ENCODE measurements around the gene TNS3. TPM values are rescaled to one million over a fixed set of nuclear protein-coding genes. Genes with fewer than 3 reads are reported as not detected.

The TNS3 gene
- total and polyA plus RNA-seq, 7 donors: 17.4 to 43.8 (median 28.8) TPM

DNA sequence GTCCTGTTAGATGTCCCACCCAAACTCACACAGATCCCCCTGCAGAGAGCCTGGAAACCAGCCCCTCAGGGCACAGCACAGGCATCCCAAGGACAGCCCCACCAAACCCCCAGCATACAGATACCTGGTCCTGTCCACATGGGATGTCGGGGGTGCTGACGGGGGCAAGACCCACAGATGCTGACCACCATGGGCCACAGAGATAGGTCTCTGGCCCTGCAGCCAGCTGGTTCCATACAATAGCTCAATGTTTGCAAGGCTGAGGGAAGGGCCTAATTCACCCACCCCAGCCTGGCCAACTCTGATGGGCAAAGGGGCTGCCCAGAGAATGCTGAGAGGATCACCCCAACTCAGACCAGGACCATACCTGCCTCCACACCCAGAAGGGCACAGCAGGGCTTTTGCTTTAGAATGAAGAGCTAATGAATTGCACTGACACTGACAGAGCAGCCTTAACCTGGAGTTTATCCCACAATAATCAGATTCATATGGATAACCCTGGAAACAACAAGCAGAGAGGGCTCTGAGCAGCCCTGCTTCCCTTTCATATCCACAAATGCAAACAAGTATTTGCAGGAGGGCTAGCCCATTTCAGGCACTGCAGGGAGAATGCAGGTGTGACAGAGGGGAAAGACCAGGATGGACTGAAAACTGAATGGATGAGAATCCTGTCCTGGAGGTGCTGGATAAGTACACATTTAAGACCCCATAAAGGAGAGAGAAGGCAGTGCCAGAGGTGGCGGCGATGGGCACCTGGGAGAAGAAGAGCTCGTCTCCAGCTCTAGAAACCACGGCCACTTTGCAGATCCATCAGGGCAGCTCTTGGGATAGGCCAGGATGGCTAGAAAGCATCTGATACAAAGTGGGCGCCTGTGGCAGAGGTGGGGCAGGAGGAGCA, 126.7 kb downstream of the TNS3 start:
- DNase-seq: no peak
- 94 to 95% methylated on average over 7 of the region's 7 CpGs for WGBS, 2 donors
- TF ChIP-seq POLR2A (IDR thresholded peaks at IDR 0.05): no peak
- TF ChIP-seq POLR2AphosphoS5 (IDR thresholded peaks at IDR 0.05): no peak
- no peak for TF ChIP-seq EP300 (IDR thresholded peaks at IDR 0.05)
- TF ChIP-seq, protein P1, sequence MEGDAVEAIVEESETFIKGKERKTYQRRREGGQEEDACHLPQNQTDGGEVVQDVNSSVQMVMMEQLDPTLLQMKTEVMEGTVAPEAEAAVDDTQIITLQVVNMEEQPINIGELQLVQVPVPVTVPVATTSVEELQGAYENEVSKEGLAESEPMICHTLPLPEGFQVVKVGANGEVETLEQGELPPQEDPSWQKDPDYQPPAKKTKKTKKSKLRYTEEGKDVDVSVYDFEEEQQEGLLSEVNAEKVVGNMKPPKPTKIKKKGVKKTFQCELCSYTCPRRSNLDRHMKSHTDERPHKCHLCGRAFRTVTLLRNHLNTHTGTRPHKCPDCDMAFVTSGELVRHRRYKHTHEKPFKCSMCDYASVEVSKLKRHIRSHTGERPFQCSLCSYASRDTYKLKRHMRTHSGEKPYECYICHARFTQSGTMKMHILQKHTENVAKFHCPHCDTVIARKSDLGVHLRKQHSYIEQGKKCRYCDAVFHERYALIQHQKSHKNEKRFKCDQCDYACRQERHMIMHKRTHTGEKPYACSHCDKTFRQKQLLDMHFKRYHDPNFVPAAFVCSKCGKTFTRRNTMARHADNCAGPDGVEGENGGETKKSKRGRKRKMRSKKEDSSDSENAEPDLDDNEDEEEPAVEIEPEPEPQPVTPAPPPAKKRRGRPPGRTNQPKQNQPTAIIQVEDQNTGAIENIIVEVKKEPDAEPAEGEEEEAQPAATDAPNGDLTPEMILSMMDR (IDR thresholded peaks at IDR 0.05): no peak
- H3K36me3 ChIP-seq: no peaks in the 10 kb centered on the region
- no peak overlapping the region for H3K4me3 ChIP-seq
- intact Hi-C loops (cut with DNase I): loop anchor here (5.0 kb wide), 1 partner anchor 127 kb away; the partner anchor contains the start of gene TNS3
- no peak overlapping the region for H3K27ac ChIP-seq
- no peaks in the 10 kb centered on the region for H3K9me3 ChIP-seq
- no peaks in the 10 kb centered on the region for H3K27me3 ChIP-seq
- peaks cover 0 to 63% (median 49%) of the 10 kb centered on the region in 4 donors for H3K4me1 ChIP-seq

DNA sequence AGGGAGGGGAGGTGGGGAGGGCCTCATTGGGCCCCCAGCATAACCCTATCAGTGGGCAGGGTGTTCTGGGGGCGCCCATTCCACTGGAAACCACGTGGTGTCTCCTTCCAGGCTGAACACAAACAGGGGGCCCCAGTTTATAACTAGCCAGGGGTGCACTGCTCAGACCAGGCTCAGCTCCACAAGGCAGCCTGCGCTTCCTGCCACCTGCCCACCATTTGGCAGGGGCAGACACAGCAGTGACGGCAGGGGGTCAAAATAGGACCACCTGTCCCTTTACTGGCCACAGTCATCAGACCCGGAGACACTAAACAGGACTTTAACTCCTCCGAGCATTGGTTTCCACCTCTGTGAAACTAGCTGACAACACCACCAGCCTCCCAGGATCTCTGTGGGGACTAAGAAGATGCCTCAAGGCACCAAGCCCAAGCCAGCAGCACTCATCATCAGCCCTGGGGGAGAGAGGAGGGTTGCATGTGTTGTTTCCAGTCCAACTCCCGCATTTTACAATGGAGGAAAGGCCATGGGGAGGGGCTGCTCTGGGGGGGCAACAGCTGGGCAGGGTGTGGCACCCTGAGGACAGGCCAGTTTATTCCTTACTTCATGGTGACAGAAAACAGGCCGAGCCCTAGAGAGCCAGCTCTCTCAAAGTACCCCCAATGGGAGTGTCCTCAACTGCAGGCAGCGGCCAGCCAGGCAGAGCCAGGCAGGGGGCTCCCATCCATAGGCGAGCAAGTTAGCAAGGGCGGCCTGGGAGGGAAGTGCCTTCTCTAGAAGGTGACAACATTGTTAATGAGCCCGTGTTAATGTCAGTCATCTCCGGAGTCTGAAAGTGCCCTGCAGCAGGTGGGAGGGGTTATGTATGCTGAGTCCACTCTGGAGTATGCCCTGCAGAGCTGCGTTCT, 127.6 kb downstream of the TNS3 start:
- Histone ChIP-seq H3K36me3 (no peaks in the 10 kb centered on the region), H3K27me3 (no peaks in the 10 kb centered on the region), H3K27ac (peak overlapping the region; percentile 28 to 70 (median 61)), H3K4me3 (no peak overlapping the region), H3K4me1 (peaks cover 0 to 64% (median 51%) of the 10 kb centered on the region in 4 donors), H3K9me3 (no peaks in the 10 kb centered on the region)
- intact Hi-C loops (cut with DNase I): loop anchor here (5.0 kb wide), 1 partner anchor 128 kb away; the partner anchor contains the start of gene TNS3
- no peak for TF ChIP-seq POLR2AphosphoS5 (IDR thresholded peaks at IDR 0.05)
- TF ChIP-seq, protein P1 (IDR thresholded peaks at IDR 0.05): no peak
- TF ChIP-seq EP300 (IDR thresholded peaks at IDR 0.05): no peak
- no peak for TF ChIP-seq POLR2A (IDR thresholded peaks at IDR 0.05)
- DNase-seq: no peak
- WGBS, 2 donors: 37 to 65% methylated on average over 14 of the region's 14 CpGs

DNA sequence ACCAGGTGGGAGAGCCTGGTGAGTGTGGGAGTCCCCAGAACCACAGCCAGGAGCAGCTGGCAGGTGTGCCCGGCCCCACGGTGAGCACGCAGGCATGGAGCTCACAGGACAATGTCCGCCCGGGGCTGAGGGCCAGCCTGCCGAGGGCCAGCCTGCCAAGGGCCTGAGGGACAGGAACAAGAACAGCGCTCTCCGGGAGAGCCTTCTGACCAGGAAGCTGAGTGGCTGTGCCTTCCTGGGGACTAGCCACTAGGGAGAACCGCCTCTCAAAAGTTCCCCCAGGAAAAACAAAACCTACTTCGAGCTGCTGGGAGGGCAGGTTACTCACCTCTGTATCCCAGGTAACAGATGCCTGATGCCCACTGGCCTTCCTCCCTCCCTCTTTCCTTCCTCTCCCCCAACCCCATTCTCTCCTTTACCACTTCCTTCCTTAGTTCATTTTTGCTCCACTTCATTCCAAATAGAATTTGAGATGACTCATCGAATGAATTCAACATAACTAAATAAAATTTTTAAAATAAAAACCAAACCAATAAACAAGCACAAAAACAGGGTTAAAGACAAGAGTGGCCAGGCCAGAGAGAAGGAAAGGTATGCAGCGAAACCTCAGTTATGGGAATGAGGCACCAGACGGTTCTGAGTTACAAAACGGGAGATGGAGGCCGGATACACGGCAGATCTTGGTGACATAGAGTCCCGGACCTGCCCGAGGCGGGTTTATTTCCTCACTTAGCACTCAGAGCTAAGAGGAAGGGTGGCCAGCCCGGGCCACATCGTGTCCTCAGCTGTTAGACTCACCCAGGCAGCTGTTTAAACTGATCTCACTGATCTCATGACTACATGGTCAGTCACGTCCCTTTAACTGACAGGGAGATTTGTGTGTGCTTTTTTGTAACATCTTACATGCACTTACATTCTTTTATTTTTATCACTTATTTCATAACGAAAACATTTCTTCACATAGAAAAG, 128.5 kb downstream of the TNS3 start:
- intact Hi-C loops (cut with DNase I): loop anchor here (5.0 kb wide), 1 partner anchor 129 kb away; the partner anchor contains the start of gene TNS3
- peak overlapping the region in 1 of 4 donors; percentile 16 for H3K4me3 ChIP-seq
- H3K4me1 ChIP-seq: peaks cover 0 to 59% (median 51%) of the 10 kb centered on the region in 4 donors
- no peaks in the 10 kb centered on the region for H3K36me3 ChIP-seq
- no peaks in the 10 kb centered on the region for H3K9me3 ChIP-seq
- H3K27me3 ChIP-seq: no peaks in the 10 kb centered on the region
- TF ChIP-seq POLR2AphosphoS5 (IDR thresholded peaks at IDR 0.05): peak in 2 of 4 donors; percentile 28 to 48
- TF ChIP-seq, protein P1 (IDR thresholded peaks at IDR 0.05): no peak
- DNase-seq: peak; percentile 89
- WGBS, 2 donors: 16 to 37% methylated on average over 23 of the region's 23 CpGs
- H3K27ac ChIP-seq: peak overlapping the region; percentile 52 to 70 (median 61)

DNA sequence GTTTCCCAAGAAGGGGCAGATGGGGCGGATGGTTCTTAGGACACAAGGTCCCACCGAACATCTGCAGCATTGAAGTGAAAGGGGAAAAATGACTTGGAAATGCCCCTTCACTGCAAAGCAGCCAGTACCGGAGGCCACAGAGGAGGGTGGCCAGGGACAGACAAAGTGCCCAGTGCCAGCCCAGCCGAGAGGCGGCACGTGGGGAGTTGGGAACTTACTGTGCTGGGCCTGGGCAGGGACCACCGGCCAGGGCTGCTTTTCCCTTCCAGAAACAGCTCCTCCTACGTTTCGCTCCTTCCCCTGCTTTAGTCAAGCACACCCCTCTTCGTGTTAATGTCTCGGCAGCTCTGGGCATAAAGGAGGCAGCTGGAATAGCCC, 129.2 kb downstream of the TNS3 start:
- 75 to 85% methylated on average over 11 of the region's 11 CpGs for WGBS, 2 donors
- peak overlapping the region in 1 of 4 donors; percentile 16 for H3K4me3 ChIP-seq
- intact Hi-C loops (cut with DNase I): loop anchor here (5.0 kb wide), 1 partner anchor 130 kb away; the partner anchor contains the start of gene TNS3

More for the DNA sequence above, 129.2 kb downstream of the TNS3 start:
- Histone ChIP-seq H3K27ac (peak overlapping the region; percentile 52 to 70 (median 61)), H3K36me3 (no peaks in the 10 kb centered on the region), H3K27me3 (no peaks in the 10 kb centered on the region), H3K4me1 (peaks cover 0 to 53% (median 49%) of the 10 kb centered on the region in 4 donors), H3K9me3 (no peaks in the 10 kb centered on the region)
- no peak for DNase-seq
- TF ChIP-seq EP300 (IDR thresholded peaks at IDR 0.05) (no peak), POLR2A (IDR thresholded peaks at IDR 0.05) (no peak), POLR2AphosphoS5 (IDR thresholded peaks at IDR 0.05) (no peak)
- TF ChIP-seq, protein P1 (IDR thresholded peaks at IDR 0.05): no peak
